ENCODE results near the gene AATF.
A peak's percentile ranks its signal among the peaks of the same experiment; 100 is the strongest.

Gene AATF, protein sequence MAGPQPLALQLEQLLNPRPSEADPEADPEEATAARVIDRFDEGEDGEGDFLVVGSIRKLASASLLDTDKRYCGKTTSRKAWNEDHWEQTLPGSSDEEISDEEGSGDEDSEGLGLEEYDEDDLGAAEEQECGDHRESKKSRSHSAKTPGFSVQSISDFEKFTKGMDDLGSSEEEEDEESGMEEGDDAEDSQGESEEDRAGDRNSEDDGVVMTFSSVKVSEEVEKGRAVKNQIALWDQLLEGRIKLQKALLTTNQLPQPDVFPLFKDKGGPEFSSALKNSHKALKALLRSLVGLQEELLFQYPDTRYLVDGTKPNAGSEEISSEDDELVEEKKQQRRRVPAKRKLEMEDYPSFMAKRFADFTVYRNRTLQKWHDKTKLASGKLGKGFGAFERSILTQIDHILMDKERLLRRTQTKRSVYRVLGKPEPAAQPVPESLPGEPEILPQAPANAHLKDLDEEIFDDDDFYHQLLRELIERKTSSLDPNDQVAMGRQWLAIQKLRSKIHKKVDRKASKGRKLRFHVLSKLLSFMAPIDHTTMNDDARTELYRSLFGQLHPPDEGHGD

DNA sequence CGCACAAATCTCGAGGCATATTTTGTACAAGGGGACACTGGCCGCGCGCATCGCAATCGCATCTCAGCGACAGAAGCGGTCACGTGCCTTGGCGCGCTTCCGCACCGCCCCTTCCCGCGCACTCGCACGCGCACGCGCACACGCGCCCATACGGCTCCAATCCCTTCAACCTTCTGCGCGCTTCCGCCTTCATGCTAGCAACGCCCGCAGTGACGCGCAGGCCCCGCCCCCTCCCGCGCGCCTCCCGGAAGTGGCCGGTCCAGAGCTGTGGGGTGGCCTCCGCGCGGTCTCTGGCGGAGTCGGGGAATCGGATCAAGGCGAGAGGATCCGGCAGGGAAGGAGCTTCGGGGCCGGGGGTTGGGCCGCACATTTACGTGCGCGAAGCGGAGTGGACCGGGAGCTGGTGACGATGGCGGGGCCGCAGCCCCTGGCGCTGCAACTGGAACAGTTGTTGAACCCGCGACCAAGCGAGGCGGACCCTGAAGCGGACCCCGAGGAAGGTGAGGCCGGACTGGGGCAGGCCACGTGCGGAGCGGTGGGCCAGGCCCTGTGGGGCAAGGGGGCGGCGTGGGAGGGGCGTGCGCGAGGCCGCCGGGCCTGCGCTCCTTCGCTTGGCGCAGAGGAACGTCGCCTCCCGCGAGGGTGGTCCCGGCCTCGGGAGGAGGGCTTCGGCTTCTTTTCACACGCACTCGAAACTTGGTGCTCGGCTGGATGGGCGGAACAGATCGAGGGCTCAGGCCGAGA lies at the start of gene AATF:
TSS of gene AATF (plus strand) at position 238 of the 744 bp plus-strand sequence. CDS start at position 410, 172 bp downstream.
- peak; percentile 99 for DNase-seq (ENCODE audit: low spot score)
- TF ChIP-seq, protein P1, sequence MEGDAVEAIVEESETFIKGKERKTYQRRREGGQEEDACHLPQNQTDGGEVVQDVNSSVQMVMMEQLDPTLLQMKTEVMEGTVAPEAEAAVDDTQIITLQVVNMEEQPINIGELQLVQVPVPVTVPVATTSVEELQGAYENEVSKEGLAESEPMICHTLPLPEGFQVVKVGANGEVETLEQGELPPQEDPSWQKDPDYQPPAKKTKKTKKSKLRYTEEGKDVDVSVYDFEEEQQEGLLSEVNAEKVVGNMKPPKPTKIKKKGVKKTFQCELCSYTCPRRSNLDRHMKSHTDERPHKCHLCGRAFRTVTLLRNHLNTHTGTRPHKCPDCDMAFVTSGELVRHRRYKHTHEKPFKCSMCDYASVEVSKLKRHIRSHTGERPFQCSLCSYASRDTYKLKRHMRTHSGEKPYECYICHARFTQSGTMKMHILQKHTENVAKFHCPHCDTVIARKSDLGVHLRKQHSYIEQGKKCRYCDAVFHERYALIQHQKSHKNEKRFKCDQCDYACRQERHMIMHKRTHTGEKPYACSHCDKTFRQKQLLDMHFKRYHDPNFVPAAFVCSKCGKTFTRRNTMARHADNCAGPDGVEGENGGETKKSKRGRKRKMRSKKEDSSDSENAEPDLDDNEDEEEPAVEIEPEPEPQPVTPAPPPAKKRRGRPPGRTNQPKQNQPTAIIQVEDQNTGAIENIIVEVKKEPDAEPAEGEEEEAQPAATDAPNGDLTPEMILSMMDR (IDR thresholded peaks at IDR 0.05; ENCODE audit: extremely low read depth, missing control alignments), result no peak

GRCh38 chr17:36899250-36900159 lies 49.2 kb upstream of the AATF start:
- TF ChIP-seq, protein P1 (IDR thresholded peaks at IDR 0.05; ENCODE audit: extremely low read depth, missing control alignments), result no peak
- no peak for DNase-seq (ENCODE audit: low spot score)

GRCh38 chr17:36900160-36900512 lies 48.6 kb upstream of the AATF start:
- no peak for DNase-seq (ENCODE audit: low spot score)
- TF ChIP-seq, protein P1 (IDR thresholded peaks at IDR 0.05; ENCODE audit: extremely low read depth, missing control alignments), result no peak

GRCh38 chr17:36901506-36901905 lies 47.2 kb upstream of the AATF start:
- DNase-seq (ENCODE audit: low spot score), result no peak
- TF ChIP-seq, protein P1 (IDR thresholded peaks at IDR 0.05; ENCODE audit: extremely low read depth, missing control alignments), result no peak

DNA sequence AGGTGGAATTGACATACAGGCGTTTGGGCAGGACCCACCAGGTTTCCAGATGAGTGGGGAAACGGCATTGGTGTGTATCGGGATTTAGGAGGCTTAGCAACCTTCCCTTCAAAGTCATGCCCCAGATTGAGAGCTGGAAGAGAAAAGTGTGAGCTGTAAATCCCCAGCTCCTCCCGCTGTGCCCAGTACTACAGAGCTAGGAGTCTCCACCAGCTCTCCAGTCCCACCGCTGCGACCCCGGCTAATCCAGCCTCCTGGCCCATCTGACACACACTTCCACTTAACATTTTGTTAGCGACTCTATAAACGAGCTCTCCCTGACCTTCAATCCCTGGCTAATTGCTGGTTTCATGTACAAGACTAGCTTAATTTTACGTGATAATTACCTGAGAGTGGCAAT lies 41.3 kb upstream of the AATF start:
- TF ChIP-seq, protein P1 (IDR thresholded peaks at IDR 0.05; ENCODE audit: extremely low read depth, missing control alignments), result no peak
- DNase-seq (ENCODE audit: low spot score), result no peak

DNA sequence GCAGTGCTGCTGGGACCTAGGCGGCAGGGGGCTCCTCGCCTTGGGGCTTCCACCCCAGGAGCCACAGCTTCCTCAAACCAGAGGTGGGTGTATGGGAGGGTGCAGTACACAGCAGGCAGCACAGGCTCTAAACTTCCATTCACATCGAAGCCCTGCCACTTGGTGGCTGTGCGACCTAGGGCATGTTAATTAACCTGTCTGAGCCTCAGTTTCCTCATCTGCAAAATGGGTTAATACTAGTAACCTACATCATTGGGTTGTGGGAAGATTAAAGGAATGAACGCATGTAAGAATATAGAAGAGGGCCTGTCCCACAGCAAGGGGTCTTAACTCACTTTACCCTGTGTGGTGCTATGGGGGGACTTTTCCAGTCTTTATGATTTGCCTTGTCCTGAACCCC lies 38.2 kb upstream of the AATF start:
- no peak for DNase-seq (ENCODE audit: low spot score)
- TF ChIP-seq, protein P1 (IDR thresholded peaks at IDR 0.05; ENCODE audit: extremely low read depth, missing control alignments), result no peak

Measured in GM20000 (cell line).